Neural progenitor cell (in vitro differentiated cells): ENCODE measurements around the gene KRTAP17-1.

ENCODE experiments used
- CTCF ChIP-seq: fragments of 200-600 bp; sonication (generic); IDR thresholded peaks from 2 replicates; pipeline ENCODE4 v1.5.1; 2017; ENCODE audit warnings: antibody characterized with exemption, mild to moderate bottlenecking
- EZH2 ChIP-seq: fragments of 200-600 bp; sonication (generic); IDR thresholded peaks from 2 replicates; pipeline ENCODE4 v1.6.1; 2017; ENCODE audit warnings: antibody characterized with exemption, mild to moderate bottlenecking, moderate library complexity
- EZH2phosphoT487 ChIP-seq: fragments of 200-600 bp; sonication (generic); IDR thresholded peaks from 2 replicates; pipeline ENCODE4 v1.6.1; 2017; ENCODE audit warnings: antibody characterized with exemption

- peak; percentile 49 for TF ChIP-seq CTCF
- TF ChIP-seq EZH2 = no peak
- TF ChIP-seq EZH2phosphoT487 = no peak
Observed at GRCh38 chr17:41324180-41325075, 8.9 kb upstream of the KRTAP17-1 start.
